ENCODE results near the gene FLNA.

- TF ChIP-seq RARB (CRISPR knock-in tag; IDR thresholded peaks at IDR 0.05) (no peak), CREB5 (CRISPR knock-in tag; IDR thresholded peaks at IDR 0.05; ENCODE audit: low read depth) (no peak), CSRNP3 (CRISPR knock-in tag; IDR thresholded peaks at IDR 0.05) (no peak), ISL1 (CRISPR knock-in tag; IDR thresholded peaks at IDR 0.05) (no peak), BACH2 (CRISPR knock-in tag; IDR thresholded peaks at IDR 0.05; ENCODE audit: borderline replicate concordance) (no peak), ESRRG (CRISPR knock-in tag; IDR thresholded peaks at IDR 0.05) (no peak), ZNF565 (CRISPR knock-in tag; conservative IDR thresholded peaks at IDR 0.05; ENCODE audit: low read depth) (no peak), ZNF8 (CRISPR knock-in tag; IDR thresholded peaks at IDR 0.05) (no peak), ZC3H10 (CRISPR knock-in tag; IDR thresholded peaks at IDR 0.05) (no peak)
- TF ChIP-seq, protein P1, sequence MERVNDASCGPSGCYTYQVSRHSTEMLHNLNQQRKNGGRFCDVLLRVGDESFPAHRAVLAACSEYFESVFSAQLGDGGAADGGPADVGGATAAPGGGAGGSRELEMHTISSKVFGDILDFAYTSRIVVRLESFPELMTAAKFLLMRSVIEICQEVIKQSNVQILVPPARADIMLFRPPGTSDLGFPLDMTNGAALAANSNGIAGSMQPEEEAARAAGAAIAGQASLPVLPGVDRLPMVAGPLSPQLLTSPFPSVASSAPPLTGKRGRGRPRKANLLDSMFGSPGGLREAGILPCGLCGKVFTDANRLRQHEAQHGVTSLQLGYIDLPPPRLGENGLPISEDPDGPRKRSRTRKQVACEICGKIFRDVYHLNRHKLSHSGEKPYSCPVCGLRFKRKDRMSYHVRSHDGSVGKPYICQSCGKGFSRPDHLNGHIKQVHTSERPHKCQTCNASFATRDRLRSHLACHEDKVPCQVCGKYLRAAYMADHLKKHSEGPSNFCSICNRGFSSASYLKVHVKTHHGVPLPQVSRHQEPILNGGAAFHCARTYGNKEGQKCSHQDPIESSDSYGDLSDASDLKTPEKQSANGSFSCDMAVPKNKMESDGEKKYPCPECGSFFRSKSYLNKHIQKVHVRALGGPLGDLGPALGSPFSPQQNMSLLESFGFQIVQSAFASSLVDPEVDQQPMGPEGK (CRISPR knock-in tag; IDR thresholded peaks at IDR 0.05; ENCODE audit: borderline replicate concordance) = no peak
Observed at GRCh38 chrX:154419189-154419588, 44.8 kb upstream of the FLNA start.
